ENCODE measurements around the gene TTC28.
"Not testable (repeated sequence)": the region's sequence is repeated elsewhere in the genome, so short reads cannot be mapped to it uniquely, and the experiment has no call there.

The TTC28 gene

DNA sequence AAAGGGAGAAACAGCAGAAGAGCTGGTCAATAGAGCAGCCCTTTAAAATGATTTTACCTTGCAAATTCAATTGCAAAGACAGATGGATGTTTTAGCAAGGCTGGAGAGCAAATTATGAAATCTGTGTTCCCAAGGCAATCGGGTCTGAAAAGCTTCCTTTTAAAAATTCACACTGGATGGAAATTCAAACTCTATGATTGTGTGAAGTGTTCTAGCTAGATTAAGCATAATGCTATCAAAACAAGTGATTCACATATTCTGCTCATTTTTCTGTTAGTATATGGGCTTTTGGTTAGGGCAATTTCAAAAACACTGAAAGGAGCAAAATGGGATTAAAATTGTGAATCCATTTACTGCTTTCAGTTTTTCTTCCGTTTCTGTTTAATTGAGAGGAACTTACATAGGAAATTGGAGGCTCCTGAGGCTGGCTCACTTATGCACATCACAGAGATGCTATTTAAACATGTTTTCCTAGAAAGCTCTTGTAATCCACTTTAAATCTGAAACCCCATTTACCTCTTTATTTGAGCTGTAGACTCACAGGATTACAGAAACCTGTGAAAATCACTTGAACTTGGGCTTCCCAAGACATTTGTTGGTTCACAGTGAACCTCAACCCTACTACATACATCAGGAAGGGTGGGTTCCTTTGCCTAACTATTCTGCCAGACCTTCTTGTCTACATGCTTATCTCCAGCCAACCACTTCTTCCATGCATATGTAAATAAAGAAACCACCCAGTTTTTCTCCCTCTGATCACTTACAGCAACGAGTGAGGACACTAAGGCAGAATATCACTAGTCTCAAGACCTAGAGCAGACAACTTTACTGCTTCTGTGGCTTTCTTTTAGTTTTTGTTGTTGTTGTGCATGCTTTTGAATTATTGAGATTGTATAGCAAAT is 558.7 kb downstream of the TTC28 start:
- no peak for DNase-seq

- no peak for DNase-seq
These were observed 560.5 kb downstream of the TTC28 start for GRCh38 chr22:28118957-28119631.

- DNase-seq: no peak
These were observed 563.4 kb downstream of the TTC28 start for GRCh38 chr22:28116219-28116673.

DNA sequence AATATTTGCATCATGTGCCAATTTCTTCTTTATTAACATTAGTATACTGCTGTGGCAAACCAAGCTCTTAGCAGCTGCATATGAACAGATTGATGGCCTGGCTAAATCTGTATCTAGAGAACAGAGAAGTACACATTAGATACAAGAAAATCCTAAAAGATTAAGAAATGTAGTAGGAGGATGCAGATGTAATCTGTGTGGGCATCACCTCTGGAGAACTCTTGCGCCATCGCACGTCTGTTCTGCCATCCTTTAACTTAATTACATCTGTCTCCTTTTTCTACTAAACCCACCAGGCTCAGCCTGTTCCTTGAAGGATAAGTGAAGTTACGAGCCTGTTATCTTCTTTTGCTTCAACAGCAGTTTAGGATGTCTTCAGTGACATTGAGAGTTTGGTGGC is 564.2 kb downstream of the TTC28 start:
- no peak for DNase-seq

- DNase-seq: no peak
These were observed 567.0 kb downstream of the TTC28 start for GRCh38 chr22:28112548-28113043.

GRCh38 chr22:28112190-28112544 is 567.5 kb downstream of the TTC28 start:
- no peak for DNase-seq

- DNase-seq: no peak
These were observed 568.0 kb downstream of the TTC28 start for GRCh38 chr22:28111501-28112189.

GRCh38 chr22:28108851-28109250 is 570.8 kb downstream of the TTC28 start:
- no peak for DNase-seq

- DNase-seq: no peak
These were observed 573.0 kb downstream of the TTC28 start for GRCh38 chr22:28106617-28107016.

- DNase-seq: no peak
These were observed 573.7 kb downstream of the TTC28 start for GRCh38 chr22:28105988-28106387.

GRCh38 chr22:28105413-28105812 is 574.2 kb downstream of the TTC28 start:
- DNase-seq: no peak

DNA sequence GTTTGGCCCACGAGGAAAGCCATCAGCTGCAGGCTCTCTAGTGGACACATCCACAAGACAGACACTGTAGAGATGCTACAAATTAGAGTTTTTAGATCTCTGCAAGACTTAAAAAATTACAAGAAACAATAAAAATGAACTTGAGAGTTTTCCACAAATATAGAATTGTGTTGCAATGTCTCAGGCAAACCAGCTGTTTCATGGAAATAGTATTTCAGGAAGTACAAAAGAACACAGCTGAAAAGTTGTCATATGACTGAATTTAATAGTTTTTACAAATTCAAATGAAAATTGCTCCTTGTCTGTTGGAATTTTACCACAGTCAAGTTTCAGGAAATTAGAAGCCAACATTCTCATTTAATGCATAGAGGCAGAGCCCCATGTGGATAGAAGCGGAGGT is 576.0 kb downstream of the TTC28 start:
- no peak for DNase-seq

GRCh38 chr22:28102151-28102812 is 577.4 kb downstream of the TTC28 start:
- DNase-seq: no peak

GRCh38 chr22:28097627-28098026 is 582.0 kb downstream of the TTC28 start:
- DNase-seq: no peak

DNA sequence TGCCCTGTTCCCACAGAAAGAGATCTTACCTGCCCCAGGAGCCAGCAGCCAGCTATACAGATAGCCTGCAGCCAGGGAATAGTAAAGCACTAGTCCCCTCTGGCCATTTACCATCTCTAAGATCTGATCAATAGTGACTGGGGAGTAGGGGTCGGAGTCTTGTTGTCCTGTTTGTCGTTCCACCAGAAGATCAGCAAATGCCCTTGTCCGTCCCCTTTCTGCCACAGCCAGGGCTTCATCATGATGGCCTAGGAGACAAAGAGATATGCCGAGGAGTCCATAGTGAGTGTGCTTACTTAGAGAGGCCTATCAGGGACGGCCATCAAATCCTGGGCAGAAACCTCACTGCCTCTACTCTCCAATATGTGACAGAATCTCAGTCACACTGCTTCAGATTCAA is 583.5 kb downstream of the TTC28 start:
- no peak for DNase-seq

GRCh38 chr22:28095316-28096095 is 584.1 kb downstream of the TTC28 start:
- no peak for DNase-seq

DNA sequence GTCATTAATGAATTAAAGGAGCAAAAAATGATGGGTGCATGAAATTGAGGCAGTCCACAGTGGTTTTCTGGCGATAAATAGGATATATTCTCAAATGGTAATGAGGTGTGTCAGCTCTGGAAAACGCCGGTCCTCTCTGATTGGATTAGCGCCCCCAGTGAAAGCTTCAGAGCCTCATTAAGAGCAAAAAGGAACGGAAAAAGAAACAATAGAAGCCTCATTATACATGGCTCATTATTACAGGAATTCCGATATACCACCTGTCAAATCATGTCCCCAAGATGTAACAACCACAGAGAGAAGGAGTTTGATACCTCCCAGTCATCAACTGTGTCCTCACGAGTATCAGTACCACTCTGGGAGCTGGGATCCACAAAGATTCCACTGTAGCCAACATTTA is 584.9 kb downstream of the TTC28 start:
- DNase-seq: no peak

- DNase-seq: no peak
These were observed 585.9 kb downstream of the TTC28 start for GRCh38 chr22:28093711-28094110.

- no peak for DNase-seq
These were observed 588.2 kb downstream of the TTC28 start for GRCh38 chr22:28091486-28091885.

DNA sequence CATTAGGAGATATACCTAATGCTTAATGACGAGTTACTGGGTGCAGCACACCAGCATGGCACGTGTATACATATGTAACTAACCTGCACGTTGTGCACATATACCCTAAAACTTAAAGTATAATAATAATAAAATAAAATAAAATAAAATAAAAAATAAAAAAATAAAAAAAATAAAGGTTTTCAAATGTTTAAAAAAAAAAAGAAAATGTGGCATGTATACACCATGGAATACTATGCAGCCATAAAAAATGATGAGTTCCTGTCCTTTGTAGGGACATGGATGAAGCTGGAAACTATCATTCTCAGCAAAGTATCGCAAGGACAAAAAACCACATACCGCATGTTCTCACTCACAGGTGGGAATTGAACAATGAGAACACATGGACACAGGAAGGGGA is 590.1 kb downstream of the TTC28 start:
- DNase-seq: not testable (repeated sequence)

DNA sequence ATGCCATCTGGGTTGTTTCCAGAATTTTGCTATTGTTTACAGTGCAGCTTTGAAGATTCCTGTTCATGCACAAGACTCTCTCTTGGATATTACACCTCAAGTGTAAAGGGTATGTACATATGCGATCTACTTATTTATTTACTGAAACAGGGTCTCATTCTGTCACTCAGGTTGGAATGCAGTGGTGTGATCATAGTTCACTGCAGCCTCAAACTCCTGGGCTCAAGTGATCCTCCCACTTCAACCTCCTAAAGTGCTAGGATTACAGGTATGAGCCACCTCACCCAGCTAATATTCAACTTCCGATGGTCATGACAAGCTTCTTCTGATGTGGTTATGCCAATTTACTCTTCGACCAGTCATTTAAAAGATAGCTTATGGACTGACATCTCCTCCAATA is 602.5 kb downstream of the TTC28 start:
- no peak for DNase-seq

DNA sequence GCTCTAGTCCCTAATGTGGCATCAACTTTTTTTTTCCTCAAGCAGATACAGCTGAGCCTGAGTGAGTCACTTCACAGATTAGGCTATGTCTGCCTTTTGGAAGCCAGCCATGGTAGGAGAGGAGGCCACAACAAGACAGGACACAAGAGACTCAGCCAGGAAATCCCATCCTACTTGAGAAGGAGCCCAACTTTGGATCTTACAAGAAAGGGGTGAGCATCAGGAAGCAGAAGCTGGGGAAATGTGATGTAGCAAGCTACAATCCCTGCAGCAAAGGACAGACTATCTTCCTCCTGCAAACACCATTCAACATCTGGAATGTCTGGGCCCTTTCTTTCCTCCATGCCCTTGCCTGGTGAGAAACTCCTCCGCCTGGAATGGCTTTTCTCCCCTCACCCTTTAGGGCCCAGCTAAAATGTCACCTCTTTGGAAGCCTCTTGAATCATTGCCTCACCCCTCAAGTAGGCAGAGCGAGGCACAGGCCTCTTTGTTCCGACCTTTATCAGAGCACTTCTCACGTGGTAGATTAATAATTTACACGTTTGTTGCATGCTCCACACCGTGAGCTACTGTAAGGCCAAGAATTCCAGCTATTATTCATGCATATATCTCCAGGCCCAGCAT is 604.2 kb downstream of the TTC28 start:
- DNase-seq: no peak
